Mammary epithelial cell (primary cell): ENCODE measurements around the gene KCNH6.

Experiments used
- EZH2 ChIP-seq: IDR thresholded peaks from 2 replicates; pipeline ENCODE4 v1.6.1; 2012; ENCODE audit warnings: low read length, inconsistent platforms, borderline replicate concordance
- TF ChIP-seq, protein P1 (sequence below), 2 donors: IDR thresholded peaks in 1 of 2; conservative IDR thresholded peaks in 1 of 2; 2 replicates each; pipeline ENCODE4 v1.5.1; 2011 to 2012; ENCODE audit warnings: inconsistent platforms in 2 of 2, low read length in 2 of 2, mild to moderate bottlenecking in 2 of 2, control low read depth in 1 of 2, low read depth in 1 of 2; ENCODE audit not compliant: insufficient read depth in 1 of 2; ENCODE audit errors: extremely low read depth in 1 of 2

DNA sequence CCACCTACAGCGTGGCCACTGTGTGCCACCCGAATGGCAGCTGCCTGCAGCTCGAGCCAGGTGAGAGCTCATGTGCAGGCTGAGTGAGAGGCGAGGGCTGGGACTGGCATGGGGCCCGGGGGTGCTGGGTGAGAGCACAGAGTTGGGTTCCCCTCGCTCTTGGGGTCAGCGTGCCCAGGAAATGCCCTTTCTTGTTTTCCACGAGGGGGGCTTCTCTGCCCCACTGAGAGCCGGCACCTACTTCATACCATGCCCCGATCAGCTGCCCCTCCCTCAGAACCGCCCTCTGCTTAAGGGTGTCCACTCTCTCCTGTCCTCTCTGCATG is 36.2 kb upstream of the KCNH6 start:
- TF ChIP-seq, protein P1, sequence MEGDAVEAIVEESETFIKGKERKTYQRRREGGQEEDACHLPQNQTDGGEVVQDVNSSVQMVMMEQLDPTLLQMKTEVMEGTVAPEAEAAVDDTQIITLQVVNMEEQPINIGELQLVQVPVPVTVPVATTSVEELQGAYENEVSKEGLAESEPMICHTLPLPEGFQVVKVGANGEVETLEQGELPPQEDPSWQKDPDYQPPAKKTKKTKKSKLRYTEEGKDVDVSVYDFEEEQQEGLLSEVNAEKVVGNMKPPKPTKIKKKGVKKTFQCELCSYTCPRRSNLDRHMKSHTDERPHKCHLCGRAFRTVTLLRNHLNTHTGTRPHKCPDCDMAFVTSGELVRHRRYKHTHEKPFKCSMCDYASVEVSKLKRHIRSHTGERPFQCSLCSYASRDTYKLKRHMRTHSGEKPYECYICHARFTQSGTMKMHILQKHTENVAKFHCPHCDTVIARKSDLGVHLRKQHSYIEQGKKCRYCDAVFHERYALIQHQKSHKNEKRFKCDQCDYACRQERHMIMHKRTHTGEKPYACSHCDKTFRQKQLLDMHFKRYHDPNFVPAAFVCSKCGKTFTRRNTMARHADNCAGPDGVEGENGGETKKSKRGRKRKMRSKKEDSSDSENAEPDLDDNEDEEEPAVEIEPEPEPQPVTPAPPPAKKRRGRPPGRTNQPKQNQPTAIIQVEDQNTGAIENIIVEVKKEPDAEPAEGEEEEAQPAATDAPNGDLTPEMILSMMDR (conservative IDR thresholded peaks at IDR 0.05 in 1 of 2, IDR thresholded peaks at IDR 0.05 in 1 of 2; ENCODE audit: extremely low read depth in 1 of 2, insufficient read depth in 1 of 2, low read depth in 1 of 2, low read length in 2 of 2): no peak
- no peak for TF ChIP-seq EZH2
